HG03095 (cell line): Measurements from ENCODE around the gene CLTB.
"Not testable (repeated sequence)": the region's sequence is repeated elsewhere in the genome, so short reads cannot be mapped to it uniquely, and the experiment has no call there.

Experiments used
- ATAC-seq: cut with Tn5 transposase; IDR thresholded peaks from one replicate; pipeline ENCODE4 v1.9.1; 2021; ENCODE audit warnings: moderate library complexity; ENCODE audit not compliant: unreplicated experiment

The CLTB gene

DNA sequence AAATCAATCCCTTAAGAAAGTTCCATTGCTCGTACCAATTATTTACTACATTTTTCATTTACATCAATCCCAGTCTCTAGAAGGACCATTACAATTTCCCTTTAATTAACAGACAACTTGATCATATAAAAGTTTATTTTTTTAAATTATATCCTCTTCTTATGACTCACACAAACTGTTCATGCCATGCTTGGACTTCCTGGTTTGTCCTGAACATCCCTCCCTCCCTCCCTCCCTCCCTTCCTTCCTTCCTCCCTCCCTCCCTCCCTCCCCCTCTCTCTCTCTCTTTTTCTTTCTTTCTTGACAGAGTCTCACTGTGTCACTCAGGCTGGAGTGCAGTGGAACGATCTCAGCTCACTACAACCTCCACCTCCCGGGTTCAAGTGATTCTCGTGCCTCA is 11.6 kb upstream of the CLTB start:
- ATAC-seq: no peak

DNA sequence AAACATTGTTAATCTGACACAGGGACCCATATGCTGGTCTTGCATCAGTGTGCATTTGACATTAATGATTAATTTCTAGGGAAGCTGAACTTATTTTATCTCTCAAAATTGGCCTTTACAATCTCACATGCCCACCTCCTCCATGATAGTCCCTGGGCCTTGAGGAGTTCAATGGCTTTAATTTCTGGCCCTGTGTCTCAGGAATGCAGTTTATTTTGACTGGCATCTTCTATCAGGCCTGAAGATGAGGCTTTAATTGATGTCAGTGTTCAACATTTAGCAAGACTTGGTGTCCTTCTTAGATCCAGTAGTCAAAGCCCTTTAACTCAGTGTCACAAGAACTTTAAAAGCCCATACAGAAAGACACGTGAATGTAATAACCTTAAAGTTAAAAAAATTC is 10.5 kb upstream of the CLTB start:
- ATAC-seq: no peak

DNA sequence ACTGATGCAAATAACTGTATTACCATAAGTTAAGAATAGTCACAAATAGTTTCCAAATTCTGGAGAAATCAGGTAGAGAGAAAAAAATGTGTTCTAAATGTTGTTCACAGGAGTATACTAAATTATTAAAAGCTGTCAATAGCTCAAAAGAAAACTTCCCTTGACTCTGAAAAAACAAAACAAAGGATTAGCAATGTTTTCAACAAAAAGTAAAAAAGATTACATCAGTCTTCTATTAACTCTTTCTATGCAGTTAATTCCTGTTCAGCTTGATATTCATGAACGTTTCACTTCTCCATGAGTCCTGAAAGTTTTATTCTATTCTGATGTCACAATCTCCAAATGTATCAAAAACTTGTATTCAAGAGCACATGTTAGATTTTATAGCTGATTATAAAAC is 9.5 kb upstream of the CLTB start:
- ATAC-seq: no peak

DNA sequence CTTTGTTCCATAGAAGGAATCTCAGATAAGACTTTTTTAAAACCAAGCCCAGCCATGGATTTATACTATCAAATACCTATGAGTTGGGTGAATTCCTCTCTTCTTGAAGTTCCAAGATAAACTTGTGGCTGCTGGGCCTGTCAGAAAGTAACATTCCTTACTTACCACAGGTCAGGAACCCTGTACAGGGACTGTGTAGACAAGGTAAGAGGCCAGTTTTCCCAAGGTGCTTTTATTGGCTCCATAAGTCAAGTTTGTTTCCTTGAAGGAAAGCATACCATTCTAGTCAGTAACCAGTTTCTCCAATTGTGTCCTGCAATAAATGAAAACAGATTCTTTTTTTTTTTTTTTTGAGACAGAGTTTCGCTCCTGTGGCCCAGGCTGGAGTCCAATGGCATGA is 8.8 kb upstream of the CLTB start:
- no peak for ATAC-seq

DNA sequence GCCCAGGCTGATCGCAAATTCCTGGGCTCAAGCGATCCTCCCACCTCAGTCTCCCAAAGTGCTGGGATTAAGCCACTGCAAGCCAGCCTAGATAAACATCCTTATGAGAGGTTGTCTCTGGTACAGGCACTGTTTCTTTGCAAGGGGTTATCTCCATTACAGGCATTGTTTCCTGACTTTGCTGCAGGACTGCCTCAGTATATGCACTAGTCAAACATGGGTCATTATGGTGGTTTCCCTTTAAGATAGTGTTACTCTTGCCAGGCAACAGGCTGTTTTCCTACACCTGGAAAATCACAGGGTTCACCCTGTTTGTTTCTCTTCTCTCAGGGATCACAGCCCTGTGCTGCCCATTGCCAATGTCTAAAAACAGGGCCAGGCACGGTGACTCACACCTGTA is 7.8 kb upstream of the CLTB start:
- no peak for ATAC-seq

DNA sequence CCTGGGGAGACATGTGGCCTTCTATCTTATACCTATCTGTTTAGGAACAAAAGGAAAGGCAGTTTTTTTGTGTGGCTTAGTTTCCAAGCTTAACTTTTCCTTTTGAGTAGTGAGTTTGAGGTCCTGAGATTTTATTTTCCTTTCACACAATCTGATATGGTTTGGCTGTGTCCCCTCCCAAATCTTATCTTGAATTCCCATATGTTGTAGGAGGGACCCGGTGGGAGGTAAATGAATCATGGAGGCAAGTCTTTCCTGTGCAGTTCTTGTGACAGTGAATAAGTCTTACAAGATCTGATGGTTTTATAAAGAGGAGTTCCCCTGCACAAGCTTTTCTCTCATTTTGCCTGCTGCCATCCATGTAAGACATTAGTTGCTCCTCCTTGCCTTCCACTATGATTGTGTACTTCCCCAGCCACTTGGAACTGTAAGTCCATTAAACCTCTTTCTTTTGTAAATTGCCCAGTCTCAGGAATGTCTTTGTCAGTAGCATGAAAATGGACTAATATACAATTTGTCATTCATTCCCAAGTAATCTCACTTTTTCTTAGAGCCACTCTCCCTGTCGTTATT is 4.7 kb upstream of the CLTB start:
- ATAC-seq: no peak

DNA sequence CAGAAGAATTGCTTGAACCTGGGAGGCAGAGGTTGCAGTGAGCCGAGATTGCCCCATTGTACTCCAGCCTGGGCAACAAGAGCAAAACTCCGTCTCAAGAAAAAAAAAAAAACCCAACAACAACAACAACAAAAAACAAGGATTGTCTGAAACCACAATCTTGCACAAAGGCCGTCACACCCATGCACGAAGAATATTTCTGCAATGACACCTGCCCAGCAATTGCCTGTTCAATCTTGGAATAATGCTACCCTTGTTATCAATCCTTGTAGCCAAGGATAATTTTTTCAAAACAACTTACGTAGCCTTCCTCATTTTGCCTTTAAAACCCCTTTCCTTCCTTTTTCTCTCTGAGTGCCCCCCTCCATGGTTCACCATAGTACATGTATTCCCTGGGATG is 3.7 kb upstream of the CLTB start:
- no peak for ATAC-seq

DNA sequence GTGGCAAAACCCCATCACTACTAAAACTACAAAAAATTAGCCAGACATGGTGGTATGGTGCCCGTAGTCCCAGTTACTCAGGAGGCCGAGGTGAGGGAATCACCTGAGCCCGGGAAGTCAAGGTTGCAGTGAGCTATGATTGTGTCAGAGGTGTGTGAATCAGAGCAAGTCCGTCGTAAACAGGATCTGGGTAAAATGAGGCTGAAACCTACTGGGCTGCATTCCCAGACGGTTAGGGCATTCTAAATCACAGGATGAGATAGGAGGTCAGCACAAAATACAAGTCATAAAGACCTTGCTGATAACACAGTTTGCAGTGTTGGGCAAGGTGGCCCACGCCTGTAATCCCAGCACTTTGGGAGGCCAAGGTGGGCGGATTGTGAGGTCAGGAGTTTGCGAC is 1.9 kb upstream of the CLTB start:
- ATAC-seq: no peak

DNA sequence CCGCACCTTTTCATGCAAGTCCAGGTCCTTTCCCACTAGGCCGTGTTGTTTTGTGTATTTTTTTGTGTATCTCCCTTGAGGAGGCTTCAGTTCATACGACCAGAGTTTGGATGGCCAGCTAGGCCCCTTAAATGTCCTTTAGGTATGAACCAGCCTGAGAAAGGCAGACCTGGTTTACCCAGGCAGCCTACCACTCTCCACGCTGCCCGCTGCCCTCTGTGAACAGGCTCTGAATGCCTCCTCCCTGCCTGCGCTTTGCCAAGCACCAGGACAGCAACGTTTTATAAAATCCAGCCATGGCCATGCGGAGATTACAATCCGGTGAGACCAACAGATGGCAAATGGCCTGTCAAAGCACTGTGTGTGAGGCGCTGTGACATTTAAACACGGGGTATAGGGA is 626 bp upstream of the CLTB start:
- no peak for ATAC-seq

DNA sequence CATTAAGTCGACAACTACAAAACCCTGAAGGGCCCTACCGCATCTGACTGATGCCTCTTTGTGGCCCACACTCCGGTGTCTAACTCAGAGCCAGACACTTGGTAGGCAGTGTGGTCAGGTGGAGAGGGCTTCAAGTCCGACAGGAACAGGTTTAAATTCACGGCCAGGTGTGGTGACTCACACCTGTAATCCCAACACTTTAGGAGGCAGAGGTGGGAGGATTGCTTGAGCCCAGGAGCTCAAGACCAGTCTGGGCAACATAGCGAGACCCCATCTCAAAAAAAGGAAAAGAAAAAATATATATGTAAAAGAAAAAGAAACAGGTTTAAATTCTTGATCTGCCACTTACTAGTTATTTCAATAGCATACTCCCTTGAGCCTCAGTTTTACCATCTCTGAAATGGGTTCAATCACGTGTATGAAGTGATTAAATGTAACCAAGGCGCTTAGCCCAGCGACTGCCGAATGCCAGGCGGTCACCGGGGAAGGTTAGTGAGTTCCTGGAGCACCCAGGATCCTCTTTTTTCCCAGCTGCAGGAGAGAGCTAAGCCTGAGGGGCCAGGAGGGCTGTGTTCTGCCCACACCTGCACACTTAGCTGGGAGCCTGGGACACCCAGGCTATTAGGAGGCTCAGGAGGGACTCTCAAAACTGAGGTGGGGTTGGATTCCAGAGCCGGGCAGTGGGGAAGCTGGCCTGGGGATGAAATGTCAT is 943 bp downstream of the CLTB start:
- no peak for ATAC-seq

DNA sequence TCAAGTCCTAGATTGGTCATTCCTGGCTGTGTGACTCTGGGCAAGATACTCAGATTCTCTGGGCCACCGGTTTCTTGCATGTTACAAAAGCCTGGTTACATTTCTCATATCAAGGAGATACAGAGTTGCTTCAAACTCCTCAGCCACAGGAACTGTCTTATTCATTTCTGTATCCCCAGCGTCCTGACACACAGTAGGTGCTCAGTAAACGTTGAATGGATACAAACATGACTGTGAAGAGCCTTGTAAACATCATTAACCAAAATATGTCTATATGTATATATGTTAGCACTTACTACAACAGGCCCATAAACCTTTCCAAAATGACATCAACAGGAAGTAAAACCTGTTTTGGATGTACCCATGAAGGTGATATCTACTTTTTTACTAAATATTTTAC is 1.6 kb downstream of the CLTB start:
- ATAC-seq: no peak

DNA sequence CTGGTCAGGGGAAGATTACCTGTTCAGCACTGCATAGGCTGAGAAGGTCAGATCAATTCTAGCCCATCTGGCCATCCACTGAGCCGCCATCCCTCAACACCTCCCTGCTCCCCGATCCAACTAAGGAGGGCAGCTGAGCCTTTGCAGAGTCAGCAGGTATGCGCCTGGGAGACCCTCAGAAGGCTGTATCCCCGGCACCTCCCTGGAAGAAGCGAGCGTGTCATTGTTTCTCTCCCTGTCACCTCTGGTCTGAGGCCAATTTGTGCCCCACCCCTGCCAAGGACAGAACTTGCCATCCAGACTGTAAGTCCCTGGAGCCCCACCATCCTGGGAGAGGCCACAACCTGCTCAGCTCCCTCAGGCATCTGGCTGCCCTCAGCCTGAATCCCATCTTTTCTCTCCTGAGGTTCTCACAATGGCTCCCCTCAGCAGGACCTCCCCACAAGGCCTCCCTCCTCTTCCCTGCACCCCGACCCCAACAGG is 2.6 kb downstream of the CLTB start:
- no peak for ATAC-seq

DNA sequence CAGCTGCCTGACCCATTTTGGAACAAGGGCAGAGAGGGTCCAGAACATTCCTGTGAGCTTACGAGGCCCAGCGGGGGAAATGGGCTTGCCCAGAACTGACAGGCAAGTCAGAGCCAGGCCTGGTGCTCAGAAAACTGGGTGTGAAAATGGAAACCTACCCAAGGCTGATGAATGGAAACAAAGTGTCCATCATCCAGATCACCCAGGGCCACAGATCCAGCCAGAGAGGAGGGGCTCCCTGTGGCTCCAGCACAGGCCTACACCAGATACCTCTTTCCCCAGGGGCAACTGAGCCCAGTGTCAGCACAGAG is 3.1 kb downstream of the CLTB start:
- ATAC-seq: no peak

DNA sequence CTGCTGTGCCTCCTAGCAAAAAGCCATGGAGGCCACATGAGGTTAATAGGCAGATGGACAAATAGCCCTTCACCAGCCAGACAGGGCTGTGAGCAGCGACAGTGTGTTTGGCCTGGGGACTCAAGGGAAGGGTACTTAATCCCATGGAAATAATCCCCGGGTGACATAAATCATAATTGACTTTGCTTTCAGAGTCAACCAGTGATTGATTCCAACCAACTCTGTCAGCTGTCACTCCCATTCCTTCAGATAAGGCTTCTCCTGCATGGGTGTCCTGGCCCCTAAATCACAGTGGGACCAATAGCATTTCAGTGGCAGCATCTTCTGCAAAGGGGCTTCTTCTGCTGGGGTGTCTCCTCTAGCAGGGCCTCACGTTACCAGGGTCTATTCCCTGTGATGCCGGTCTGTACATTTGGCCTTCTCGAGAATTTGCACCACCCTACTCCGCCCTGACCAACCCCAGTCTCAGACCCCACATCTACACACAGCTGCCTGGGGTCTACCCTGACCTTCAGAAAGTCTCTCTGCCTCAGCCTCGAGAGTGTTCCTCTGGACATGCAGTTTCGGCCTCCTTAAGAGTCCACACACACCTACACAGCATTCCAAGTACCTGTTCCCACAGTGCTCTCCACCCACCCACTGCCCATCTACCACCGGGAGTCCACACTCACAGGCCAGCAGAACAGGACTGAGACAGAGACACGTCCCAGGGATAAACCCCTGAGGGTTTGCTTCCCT is 3.7 kb downstream of the CLTB start:
- ATAC-seq: no peak

DNA sequence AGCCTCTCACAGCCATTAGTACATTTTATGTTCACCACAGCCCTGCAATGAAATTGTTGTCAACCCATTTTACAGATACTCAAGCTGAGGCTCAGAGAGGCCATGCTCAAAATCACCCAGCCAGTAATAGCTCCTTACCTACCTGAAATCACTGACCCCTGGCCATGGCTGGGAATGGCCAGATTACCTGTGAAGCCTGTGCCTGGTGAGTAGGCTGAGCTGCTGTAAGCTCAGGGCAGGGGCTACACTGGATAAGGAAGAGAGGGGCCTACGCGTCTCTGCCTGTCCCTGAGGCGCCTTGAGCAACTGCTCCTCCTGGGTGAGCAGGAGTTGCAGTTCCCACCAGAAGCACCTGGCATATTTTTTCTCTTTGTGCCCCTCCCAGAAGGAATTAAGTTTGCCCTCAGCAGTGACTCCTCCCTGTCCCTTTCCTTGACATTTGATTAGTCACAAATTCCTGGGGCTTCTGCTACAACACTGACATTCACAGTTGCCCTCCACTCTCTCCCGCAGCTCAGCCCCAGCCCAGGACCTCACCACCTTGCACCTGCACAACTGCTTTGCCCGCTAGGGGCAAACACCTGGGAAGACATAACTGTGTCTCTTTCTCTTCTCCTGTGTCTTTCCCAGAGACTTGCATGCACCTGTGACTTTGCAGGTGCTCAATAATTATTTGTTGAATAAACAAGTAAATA is 5.7 kb downstream of the CLTB start:
- no peak for ATAC-seq

DNA sequence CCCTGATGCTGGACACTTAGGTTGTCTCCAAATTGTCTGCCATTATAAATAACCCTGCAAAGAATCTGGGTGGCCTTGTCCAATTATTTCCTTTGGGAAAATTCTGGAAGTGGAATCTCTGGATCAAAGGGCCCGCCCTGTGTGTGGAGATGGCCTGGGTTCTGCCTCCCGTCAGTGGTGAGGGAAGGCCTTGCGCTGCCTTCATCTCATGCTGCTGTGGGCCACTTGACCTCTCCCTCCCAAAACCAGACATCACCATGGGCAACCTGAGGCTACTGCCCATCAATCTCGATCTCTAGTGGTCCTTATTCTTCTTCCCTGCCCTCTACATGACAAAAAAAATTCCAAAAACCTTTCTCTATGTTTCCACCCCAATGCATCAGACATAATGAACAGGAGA is 6.6 kb downstream of the CLTB start:
- ATAC-seq: no peak

DNA sequence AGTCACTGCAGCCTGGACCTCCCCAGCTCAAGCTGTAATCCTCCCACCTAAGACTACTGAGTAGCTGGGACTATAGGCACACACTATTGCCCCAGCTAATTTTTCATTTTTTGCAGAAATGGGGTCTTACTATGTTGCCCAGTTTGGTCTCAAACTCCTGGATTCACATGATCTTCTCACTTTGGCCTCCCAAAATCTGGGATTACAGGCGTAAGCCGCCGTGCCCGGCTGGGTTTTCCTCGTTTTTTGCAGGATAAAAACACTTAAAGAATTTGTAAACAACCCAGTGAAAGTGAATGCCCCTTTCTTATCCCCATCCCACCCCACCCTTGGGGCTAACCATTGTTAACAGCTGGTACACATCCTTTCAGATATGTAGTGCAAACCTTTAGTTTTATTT is 7.7 kb downstream of the CLTB start:
- ATAC-seq: no peak

DNA sequence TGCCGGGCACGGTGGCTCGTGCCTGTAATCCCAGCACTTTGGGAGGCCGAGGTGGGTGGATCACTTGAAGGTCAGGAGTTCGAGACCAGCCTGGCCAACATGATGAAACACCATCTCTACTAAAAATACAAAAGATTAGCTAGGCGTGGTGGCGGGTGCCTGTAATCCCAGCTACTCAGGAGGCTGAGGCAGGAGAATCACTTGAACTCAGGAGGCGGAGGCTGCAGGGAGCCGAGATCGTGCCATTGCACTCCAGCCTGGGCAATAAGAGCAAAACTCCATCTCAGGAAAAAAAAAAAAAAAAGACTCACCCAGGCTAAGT is 8.1 kb downstream of the CLTB start:
- not testable (repeated sequence) for ATAC-seq

DNA sequence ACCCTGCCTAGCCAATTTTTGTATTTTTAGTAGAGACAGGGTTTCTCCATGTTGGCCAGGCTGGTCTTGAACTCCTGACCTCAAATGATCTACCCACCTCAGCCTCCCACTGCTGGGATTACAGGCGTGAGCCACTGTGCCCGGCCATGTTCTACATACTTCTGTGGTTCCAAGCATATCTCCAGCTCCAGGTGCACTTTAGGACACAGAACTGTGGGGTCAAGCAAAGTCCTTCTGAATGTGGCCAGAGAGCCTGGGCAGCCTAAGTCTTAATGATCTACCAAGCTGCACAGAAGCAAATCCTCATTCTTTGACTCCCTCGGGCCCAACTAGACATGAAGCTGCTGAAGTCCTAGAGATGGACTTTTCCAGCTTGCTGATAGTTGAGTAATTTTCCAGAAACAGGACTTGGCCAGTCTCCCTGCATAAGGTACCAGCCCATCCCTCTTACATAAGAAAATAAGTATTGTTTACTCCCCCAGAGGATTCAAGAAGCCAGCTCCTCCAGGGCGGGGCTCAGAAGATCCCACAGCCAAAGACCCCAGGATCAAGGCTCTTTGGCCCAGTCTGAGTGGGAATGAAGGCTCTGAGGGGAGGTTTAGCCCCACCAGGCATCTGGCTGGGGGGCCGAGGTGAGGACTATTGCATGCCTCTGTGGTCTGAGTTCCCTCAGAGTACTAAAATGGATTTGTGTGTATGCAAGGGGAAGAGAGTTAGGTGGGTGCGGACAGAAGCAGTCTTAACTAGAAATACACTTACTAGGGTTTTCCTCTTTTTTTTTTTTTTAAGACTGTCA is 8.7 kb downstream of the CLTB start:
- no peak for ATAC-seq

DNA sequence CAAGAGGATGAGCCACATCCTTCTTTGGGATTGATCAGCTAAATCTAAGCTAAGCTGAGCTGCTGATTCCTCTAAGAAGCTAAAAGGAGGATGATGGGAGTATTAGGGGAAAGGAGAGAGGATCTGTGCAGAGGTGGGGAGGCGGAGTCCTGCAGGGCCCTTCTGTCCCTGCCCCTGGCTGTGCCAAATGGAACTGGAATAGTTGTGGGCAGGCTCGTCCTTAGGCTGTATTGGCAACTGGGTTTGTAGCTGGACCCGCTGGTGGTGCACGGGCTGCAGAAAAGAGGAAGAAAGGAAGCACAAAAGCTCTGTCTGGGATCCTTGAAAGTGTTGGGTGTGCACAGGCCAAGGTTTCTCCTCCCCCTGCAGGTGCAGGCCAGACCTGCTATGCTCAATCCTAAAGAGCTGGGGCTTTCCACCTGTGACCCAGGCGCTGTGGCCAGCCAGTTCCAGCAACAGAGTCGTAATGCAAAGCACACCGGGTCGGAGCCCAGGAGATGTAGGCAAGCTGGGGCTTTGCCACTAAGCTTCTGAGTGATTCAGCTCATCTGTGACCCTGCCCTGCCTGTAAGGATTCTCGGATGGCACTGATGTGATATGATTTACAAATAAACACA is 9.8 kb downstream of the CLTB start:
- no peak for ATAC-seq
